HEK293 (cell line): Measurements from ENCODE around the gene LDHD.

Source experiments
- CTCF ChIA-PET: fragments of 350-600 bp; formaldehyde crosslinking; extraction: SDS; loops from one replicate; lab custom pipeline; 2021; ENCODE audit warnings: antibody characterized with exemption; lab: Yijun Ruan, JAX
- POLR2A ChIA-PET: fragments of 300-600 bp; formaldehyde crosslinking; extraction: SDS; loops from one replicate; lab custom pipeline; 2020; ENCODE audit warnings: antibody characterized with exemption, inconsistent platforms; lab: Yijun Ruan, JAX
- H3K27ac ChIP-seq: fragments of 200-500 bp; sonication (Bioruptor generic); 2 replicates; pipeline ENCODE4 v1.5.1; 2014; ENCODE audit warnings: low read depth, low read length, control low read depth, inconsistent platforms; ENCODE audit errors: extremely low read depth
- H3K36me3 ChIP-seq, 2 experiments: fragments of 200-500 bp in 1 of 2; sonication (Bioruptor generic) in 1 of 2; 1 replicate in 1 of 2; 2 replicates in 1 of 2; pipeline ENCODE4 v1.5.1; 2014 to 2017; ENCODE audit warnings: inconsistent platforms in 2 of 2, low read length in 2 of 2; ENCODE audit not compliant: control insufficient read depth in 2 of 2, insufficient read depth in 1 of 2
- H3K4me1 ChIP-seq: fragments of 200-500 bp; sonication (Bioruptor generic); 2 replicates; pipeline ENCODE4 v1.5.1; 2014; ENCODE audit warnings: mild to moderate bottlenecking, low read length, inconsistent platforms; ENCODE audit not compliant: control insufficient read depth, insufficient read depth
- H3K4me3 ChIP-seq: 2 replicates; pipeline ENCODE4 v1.5.1; 2011; ENCODE audit warnings: low read depth, mild to moderate bottlenecking, control low read depth, low read length, moderate library complexity
- H3K9me3 ChIP-seq: fragments of 200-500 bp; sonication (Bioruptor generic); 2 replicates; pipeline ENCODE4 v1.5.1; 2014; ENCODE audit warnings: low read depth, low read length, inconsistent platforms; ENCODE audit not compliant: control insufficient read depth, insufficient read depth
- BCL11B ChIP-seq: fragments of 450-650 bp; formaldehyde crosslinking; IDR thresholded peaks from 2 replicates; pipeline ENCODE4 v1.5.1; 2016; ENCODE audit warnings: low read depth, missing biosample characterization, missing genetic modification characterization
- KLF16 ChIP-seq: fragments of 450-650 bp; formaldehyde crosslinking; IDR thresholded peaks from 2 replicates; pipeline ENCODE4 v1.5.1; 2017; ENCODE audit warnings: missing biosample characterization, missing genetic modification characterization
- YY2 ChIP-seq: fragments of 450-650 bp; formaldehyde crosslinking; IDR thresholded peaks from 2 replicates; pipeline ENCODE4 v1.5.1; 2016; ENCODE audit warnings: missing biosample characterization, missing genetic modification characterization
- ZEB2 ChIP-seq: fragments of 450-650 bp; formaldehyde crosslinking; IDR thresholded peaks from 2 replicates; pipeline ENCODE4 v1.5.1; 2016; ENCODE audit warnings: missing biosample characterization, missing genetic modification characterization
- ZIC2 ChIP-seq: fragments of 450-650 bp; formaldehyde crosslinking; IDR thresholded peaks from 2 replicates; pipeline ENCODE4 v1.5.1; 2016; ENCODE audit warnings: missing biosample characterization, missing genetic modification characterization
- ZNF10 ChIP-seq: fragments of 450-650 bp; formaldehyde crosslinking; IDR thresholded peaks from 2 replicates; pipeline ENCODE4 v1.5.1; 2017; ENCODE audit warnings: missing biosample characterization, missing genetic modification characterization
- ZNF174 ChIP-seq: fragments of 450-650 bp; formaldehyde crosslinking; IDR thresholded peaks from 2 replicates; pipeline ENCODE4 v1.5.0; 2017; ENCODE audit warnings: missing biosample characterization, mild to moderate bottlenecking, missing genetic modification characterization
- ZNF175 ChIP-seq: fragments of 450-650 bp; formaldehyde crosslinking; IDR thresholded peaks from 2 replicates; pipeline ENCODE4 v1.5.1; 2016; ENCODE audit warnings: missing biosample characterization, missing genetic modification characterization
- ZNF221 ChIP-seq: fragments of 450-650 bp; formaldehyde crosslinking; IDR thresholded peaks from 2 replicates; pipeline ENCODE4 v1.5.1; 2017; ENCODE audit warnings: missing biosample characterization, missing genetic modification characterization, borderline replicate concordance
- ZNF24 ChIP-seq: fragments of 450-650 bp; formaldehyde crosslinking; IDR thresholded peaks from 2 replicates; pipeline ENCODE4 v1.5.1; 2016; ENCODE audit warnings: missing biosample characterization, missing genetic modification characterization
- ZNF292 ChIP-seq: fragments of 450-650 bp; formaldehyde crosslinking; IDR thresholded peaks from 2 replicates; pipeline ENCODE4 v1.5.1; 2016; ENCODE audit warnings: low read depth, missing biosample characterization, missing genetic modification characterization, borderline replicate concordance
- ZNF48 ChIP-seq: fragments of 450-650 bp; formaldehyde crosslinking; IDR thresholded peaks from 2 replicates; pipeline ENCODE4 v1.5.1; 2016; ENCODE audit warnings: missing biosample characterization, missing genetic modification characterization
- ZNF654 ChIP-seq: fragments of 450-650 bp; formaldehyde crosslinking; IDR thresholded peaks from 2 replicates; pipeline ENCODE4 v1.5.1; 2016; ENCODE audit warnings: low read depth, missing biosample characterization, missing genetic modification characterization
- TF ChIP-seq, protein P1 (sequence below): fragments of 450-650 bp; formaldehyde crosslinking; optimal IDR thresholded peaks from 2 replicates; pipeline ENCODE3; 2016; ENCODE audit warnings: missing biosample characterization, mild to moderate bottlenecking, missing genetic modification characterization
- TF ChIP-seq, protein P2 (sequence below): fragments of 450-650 bp; formaldehyde crosslinking; IDR thresholded peaks from 2 replicates; pipeline ENCODE4 v1.5.1; 2016; ENCODE audit warnings: missing biosample characterization, missing genetic modification characterization
- TF ChIP-seq, protein P3 (sequence below): fragments of 450-650 bp; formaldehyde crosslinking; IDR thresholded peaks from 2 replicates; pipeline ENCODE4 v1.5.1; 2016; ENCODE audit warnings: missing biosample characterization, missing genetic modification characterization, low read depth

Gene LDHD

DNA sequence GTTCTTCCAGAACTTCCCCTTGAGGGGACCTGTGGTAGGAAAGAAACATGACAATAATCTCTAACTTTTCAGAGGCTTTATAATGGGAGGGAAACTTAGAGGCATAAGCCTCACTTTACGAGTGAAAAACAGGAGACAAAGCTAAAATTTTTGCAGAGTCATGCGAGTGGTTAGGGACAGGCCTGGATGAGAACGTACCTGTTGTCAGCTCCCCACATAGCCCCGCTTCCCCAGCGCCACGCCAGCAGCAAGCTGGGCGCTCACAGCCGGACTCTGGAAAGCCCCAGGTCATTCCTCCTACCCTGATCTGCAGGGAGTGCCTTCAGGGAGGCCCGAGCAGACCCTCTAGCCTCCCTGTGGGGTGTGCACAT, 53.6 kb downstream of the LDHD start:
- H3K4me1 ChIP-seq, result no peaks in the 10 kb centered on the region
- no peaks in the 10 kb centered on the region for H3K9me3 ChIP-seq
- H3K36me3 ChIP-seq, result no peaks in the 10 kb centered on the region
- ChIA-PET POLR2A (no interaction called here), CTCF (interaction anchor here (0.7 to 1.5 kb wide), 4 partner anchors 9 to 113 kb away, joined by 3 to 7 read pairs (median 4); no protein-coding TSS in a partner anchor)
- no peak overlapping the region for H3K27ac ChIP-seq
- H3K4me3 ChIP-seq, result no peak overlapping the region
- TF ChIP-seq ZIC2 (tag by site-specific recombination) (peak; percentile 59), ZNF292 (tag by site-specific recombination) (no peak)
- TF ChIP-seq, all 188 proteins: peak for 1

DNA sequence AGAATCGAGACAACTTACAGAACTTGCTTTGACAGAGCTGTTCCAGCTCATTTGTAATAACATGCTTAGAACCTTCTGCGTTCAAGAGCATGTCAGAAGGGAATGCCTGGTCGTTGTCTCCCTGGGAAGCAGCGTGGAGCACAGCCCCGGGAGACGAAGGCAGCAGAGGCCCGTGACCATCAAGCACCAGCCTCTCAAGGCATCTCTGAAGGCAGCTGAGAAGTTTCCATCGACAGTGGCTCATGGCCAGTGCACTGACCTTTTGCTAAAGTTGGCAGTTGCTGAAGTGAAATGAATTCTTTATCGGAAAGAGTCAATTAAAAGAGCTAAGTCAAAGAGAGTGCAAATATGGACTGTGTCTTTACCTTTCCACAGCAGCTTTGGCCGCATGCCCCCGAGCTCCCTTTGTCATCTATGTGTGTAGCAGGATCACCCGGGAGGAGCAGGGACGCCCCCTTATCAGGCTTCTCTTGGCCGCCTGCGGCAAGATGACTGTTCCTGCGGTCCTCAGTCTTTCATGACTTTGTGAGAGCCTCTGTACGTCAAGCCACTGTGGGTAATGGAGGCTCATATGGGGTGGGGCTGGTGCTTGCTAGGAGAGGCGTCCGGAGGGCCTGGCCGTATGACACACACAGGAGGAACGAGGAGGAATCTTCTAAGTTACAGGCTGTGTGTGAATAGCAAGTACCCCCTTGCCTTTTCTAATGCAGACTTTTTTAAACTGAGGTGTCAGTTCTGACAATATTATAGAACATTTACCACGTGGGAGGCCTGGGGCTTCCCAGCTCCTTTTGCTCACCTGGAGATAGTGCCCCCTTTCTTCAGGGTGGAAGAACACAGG, 54.2 kb downstream of the LDHD start:
- Histone ChIP-seq H3K4me3 (no peak overlapping the region), H3K9me3 (no peaks in the 10 kb centered on the region), H3K4me1 (no peaks in the 10 kb centered on the region), H3K27ac (no peak overlapping the region), H3K36me3 (no peaks in the 10 kb centered on the region)
- ChIA-PET CTCF (interaction anchor here (0.7 to 1.5 kb wide), 3 partner anchors 19 to 113 kb away, joined by 3 read pairs; no protein-coding TSS in a partner anchor), POLR2A (no interaction called here)
- TF ChIP-seq, protein P1, sequence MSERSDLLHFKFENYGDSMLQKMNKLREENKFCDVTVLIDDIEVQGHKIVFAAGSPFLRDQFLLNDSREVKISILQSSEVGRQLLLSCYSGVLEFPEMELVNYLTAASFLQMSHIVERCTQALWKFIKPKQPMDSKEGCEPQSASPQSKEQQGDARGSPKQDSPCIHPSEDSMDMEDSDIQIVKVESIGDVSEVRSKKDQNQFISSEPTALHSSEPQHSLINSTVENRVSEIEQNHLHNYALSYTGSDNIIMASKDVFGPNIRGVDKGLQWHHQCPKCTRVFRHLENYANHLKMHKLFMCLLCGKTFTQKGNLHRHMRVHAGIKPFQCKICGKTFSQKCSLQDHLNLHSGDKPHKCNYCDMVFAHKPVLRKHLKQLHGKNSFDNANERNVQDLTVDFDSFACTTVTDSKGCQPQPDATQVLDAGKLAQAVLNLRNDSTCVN, result no peak
- TF ChIP-seq KLF16 (tag by site-specific recombination) (no peak), ZNF48 (tag by site-specific recombination) (no peak), ZNF221 (tag by site-specific recombination) (no peak), BCL11B (tag by site-specific recombination) (no peak), ZEB2 (no peak), ZNF10 (no peak), YY2 (no peak), ZNF654 (tag by site-specific recombination) (no peak), ZNF24 (no peak), ZNF174 (tag by site-specific recombination) (no peak), ZNF175 (tag by site-specific recombination) (no peak)
- TF ChIP-seq, protein P2, sequence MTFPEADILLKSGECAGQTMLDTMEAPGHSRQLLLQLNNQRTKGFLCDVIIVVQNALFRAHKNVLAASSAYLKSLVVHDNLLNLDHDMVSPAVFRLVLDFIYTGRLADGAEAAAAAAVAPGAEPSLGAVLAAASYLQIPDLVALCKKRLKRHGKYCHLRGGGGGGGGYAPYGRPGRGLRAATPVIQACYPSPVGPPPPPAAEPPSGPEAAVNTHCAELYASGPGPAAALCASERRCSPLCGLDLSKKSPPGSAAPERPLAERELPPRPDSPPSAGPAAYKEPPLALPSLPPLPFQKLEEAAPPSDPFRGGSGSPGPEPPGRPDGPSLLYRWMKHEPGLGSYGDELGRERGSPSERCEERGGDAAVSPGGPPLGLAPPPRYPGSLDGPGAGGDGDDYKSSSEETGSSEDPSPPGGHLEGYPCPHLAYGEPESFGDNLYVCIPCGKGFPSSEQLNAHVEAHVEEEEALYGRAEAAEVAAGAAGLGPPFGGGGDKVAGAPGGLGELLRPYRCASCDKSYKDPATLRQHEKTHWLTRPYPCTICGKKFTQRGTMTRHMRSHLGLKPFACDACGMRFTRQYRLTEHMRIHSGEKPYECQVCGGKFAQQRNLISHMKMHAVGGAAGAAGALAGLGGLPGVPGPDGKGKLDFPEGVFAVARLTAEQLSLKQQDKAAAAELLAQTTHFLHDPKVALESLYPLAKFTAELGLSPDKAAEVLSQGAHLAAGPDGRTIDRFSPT (tag by site-specific recombination), result no peak
- TF ChIP-seq, protein P3, sequence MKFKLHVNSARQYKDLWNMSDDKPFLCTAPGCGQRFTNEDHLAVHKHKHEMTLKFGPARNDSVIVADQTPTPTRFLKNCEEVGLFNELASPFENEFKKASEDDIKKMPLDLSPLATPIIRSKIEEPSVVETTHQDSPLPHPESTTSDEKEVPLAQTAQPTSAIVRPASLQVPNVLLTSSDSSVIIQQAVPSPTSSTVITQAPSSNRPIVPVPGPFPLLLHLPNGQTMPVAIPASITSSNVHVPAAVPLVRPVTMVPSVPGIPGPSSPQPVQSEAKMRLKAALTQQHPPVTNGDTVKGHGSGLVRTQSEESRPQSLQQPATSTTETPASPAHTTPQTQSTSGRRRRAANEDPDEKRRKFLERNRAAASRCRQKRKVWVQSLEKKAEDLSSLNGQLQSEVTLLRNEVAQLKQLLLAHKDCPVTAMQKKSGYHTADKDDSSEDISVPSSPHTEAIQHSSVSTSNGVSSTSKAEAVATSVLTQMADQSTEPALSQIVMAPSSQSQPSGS (tag by site-specific recombination), result no peak
